GM10248 (cell line): ENCODE results near the gene DCT.
"Not testable (repeated sequence)": the region's sequence is repeated elsewhere in the genome, so short reads cannot be mapped to it uniquely, and the experiment has no call there.

Experiments
- CTCF ChIA-PET: fragments of 300-600 bp; sonication (Branson Sonifier 250); formaldehyde crosslinking; extraction: SDS; loops from one replicate; lab custom pipeline; 2021; ENCODE audit warnings: antibody characterized with exemption; lab: Yijun Ruan, JAX
- POLR2A ChIA-PET: fragments of 350-650 bp; sonication (Branson Sonifier 250); formaldehyde crosslinking; extraction: SDS; loops from one replicate; lab custom pipeline; 2020; ENCODE audit warnings: antibody characterized with exemption; lab: Yijun Ruan, JAX
- DNase-seq: peaks from one replicate; pipeline ENCODE4 v3.0.0; 2012; ENCODE audit errors: extremely low spot score
- CTCF ChIP-seq: IDR thresholded peaks from 2 replicates; pipeline ENCODE4 v1.5.1; 2012; ENCODE audit warnings: mild to moderate bottlenecking, low read depth; ENCODE audit errors: extremely low read depth, missing control alignments, control extremely low read depth

Gene DCT

DNA sequence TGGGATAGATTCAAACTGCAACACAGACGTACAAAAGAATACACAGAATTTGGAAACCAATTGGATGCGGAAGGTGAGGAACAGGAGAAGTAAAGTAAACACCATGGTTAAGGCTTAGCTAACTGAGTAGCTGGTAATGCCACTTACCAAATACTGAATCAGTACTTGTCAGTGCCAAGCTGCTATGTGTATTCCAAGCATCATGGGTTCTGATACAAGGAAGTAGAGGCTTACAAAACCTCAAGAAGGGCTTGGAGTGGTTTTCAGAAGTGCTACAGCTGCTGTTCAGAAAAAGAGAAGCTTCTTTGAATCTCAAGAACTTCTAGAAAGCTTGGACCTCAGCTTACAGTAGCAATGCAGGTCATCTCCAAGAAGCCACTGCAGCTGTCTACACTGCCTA is 35.9 kb upstream of the DCT start:
- no peak for TF ChIP-seq CTCF
- ChIA-PET POLR2A (no interaction called here), CTCF (interaction anchor here (1.2 to 1.6 kb wide), 2 partner anchors 10 to 11 kb away, joined by 3 to 5 read pairs; no protein-coding TSS in a partner anchor)
- no peak for DNase-seq

DNA sequence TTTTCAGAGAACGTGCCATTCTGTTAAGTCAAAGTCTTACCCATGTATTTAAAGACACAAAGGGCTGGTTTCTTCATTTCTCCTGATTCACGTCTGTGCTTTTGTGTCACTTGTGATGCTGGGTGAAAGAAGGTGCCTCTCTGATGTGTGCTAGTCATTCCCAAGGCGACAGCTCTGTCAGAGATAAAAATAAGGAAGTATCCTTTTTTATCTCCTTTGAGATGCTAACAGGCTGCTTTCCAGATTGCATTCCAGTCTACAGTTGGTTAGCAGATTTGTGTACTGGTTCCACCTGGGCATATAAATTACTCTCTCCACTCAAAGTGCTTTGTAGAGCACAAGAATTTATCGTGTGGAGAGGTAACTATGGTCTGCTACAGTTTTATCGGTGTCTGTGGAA is 33.5 kb upstream of the DCT start:
- CTCF ChIA-PET, result no interaction called here
- POLR2A ChIA-PET, result no interaction called here
- no peak for TF ChIP-seq CTCF
- no peak for DNase-seq

DNA sequence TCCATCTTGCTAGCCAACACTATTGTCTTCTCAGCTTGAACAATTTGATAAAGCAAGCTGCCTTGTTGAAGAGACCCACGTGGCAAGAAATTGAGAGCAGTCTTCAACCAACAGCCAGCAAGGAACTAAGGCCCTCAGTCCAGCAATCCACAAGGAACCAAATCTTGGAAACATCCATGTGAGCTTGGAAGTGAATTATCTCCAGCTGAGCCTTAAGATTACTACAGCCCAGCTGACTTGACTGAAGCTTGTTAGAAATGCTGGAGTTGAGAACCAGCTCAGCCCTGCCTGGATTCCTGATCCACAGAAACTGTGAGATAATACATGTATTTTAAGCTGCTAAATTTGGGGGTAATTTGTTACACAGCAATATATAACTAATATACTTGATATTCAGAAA is 26.2 kb upstream of the DCT start:
- no peak for TF ChIP-seq CTCF
- POLR2A ChIA-PET, result no interaction called here
- CTCF ChIA-PET, result interaction anchor here (1.0 to 1.6 kb wide), 2 partner anchors 9 to 15 kb away, joined by 5 to 6 read pairs; no protein-coding TSS in a partner anchor
- no peak for DNase-seq

DNA sequence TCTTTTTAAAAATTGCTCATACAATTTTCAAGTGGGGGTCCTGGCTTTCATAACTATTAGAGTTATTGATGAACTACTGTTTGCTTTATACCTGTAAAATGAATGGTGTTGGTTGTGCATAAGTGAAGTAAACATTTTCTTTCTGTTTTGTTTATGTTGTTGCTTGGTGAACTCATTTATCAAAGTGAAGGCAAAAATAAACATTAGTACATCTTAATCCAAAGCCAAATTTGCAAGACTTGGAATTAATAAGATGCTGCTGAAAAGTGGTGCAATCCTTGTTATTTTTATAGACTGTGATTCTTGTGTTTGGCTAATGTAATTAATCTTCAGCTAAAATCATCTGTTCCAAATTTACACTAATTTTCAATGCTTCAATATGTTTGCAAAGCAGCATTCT is 24.4 kb upstream of the DCT start:
- POLR2A ChIA-PET, result no interaction called here
- DNase-seq, result no peak

DNA sequence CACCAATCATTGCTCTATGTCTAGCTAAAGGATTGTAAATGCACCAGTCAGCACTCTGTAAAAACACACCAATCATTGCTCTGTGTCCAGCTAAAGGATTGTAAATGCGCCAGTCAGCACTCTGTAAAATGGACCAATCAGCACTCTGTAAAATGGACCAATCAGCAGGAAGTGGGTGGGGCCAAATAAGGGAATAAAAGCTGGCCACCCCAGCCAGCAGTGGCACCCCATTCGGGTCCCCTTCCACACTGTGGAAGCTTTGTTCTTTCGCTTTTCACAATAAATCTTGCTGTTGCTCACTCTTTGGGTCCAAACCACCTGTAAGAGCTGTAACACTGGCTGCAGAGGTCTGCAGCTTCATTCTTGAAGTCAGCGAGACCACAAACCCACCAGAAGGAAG is 19.3 kb upstream of the DCT start:
- CTCF ChIA-PET, result interaction anchor here (0.7 to 1.5 kb wide), 2 partner anchors 13 to 21 kb away, joined by 3 to 4 read pairs; no protein-coding TSS in a partner anchor
- DNase-seq, POLR2A ChIA-PET: not testable (repeated sequence)

More for the DNA sequence above, 24.4 kb upstream of the DCT start:
- TF ChIP-seq CTCF, result no peak
- CTCF ChIA-PET, result no interaction called here

DNA sequence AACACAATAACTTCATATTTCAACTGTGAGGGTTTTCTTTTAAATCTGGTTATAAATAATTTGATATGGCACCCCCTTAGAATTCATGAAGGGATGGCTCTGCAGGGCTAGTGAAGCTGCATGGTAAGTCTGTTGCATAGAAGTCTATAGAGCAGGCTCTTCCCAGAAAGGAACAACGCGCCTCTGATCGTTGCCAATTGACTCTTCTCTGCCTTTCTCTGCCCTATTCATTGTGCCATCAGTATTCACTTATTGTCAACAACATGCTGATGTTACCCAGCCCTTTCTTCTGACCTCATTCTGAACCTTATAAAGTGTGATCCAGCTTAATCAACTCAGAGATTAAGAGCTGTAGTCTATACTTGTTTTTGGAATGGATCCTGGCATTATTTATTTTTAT is 16.3 kb upstream of the DCT start:
- POLR2A ChIA-PET, result no interaction called here
- no peak for DNase-seq
- CTCF ChIA-PET, result no interaction called here
- TF ChIP-seq CTCF, result no peak

DNA sequence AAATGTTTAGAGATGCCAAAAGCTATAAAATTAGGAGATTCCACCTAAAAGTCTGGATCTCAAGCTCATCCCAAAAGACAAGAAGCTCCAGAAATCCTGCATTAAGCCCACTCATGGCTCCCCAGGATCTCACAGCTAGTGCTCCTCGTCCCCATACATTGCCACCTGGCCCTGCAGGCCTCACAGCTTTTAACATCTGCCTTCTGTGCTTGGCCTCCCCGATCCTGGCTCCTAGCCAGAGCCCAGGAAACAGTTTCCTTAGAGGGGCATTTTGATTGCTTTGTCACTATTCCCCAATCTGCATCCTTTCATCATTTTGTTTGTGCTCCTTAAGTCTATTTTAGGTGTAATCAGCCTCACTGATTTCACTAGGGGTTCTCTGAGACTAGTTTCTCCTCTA is 14.5 kb upstream of the DCT start:
- CTCF ChIA-PET, result no interaction called here
- DNase-seq, result no peak
- POLR2A ChIA-PET, result no interaction called here
- TF ChIP-seq CTCF, result no peak
